Esophagus muscularis mucosa (tissue), 4 donors: ENCODE measurements around the gene IRAK2.
"Not testable (repeated sequence)": the region's sequence is repeated elsewhere in the genome, so short reads cannot be mapped to it uniquely, and the experiment has no call there.

ENCODE experiments used
- EP300 ChIP-seq: sonication (generic); formaldehyde crosslinking; IDR thresholded peaks from one replicate; pipeline ENCODE4 v1.6.1; 2017; ENCODE audit warnings: antibody characterized with exemption
- POLR2A ChIP-seq: fragments of 450-650 bp; IDR thresholded peaks from one replicate; pipeline ENCODE4 v1.6.1; 2017; ENCODE audit warnings: antibody characterized with exemption, moderate library complexity, mild to moderate bottlenecking, low read depth
- POLR2AphosphoS5 ChIP-seq, 2 donors: sonication (generic); formaldehyde crosslinking; IDR thresholded peaks; one replicate each; pipeline ENCODE4 v1.6.1; 2017; ENCODE audit warnings: antibody characterized with exemption in 2 of 2
- TF ChIP-seq, protein P1 (sequence below), 3 experiments: fragments of 200-600 bp in 2 of 3; fragments of 450-650 bp in 1 of 3; sonication (generic) in 2 of 3; IDR thresholded peaks; one replicate each; pipeline ENCODE4 v1.5.1; 2017 to 2019; ENCODE audit warnings: antibody characterized with exemption in 3 of 3, mild to moderate bottlenecking in 2 of 3, moderate library complexity in 1 of 3

DNA sequence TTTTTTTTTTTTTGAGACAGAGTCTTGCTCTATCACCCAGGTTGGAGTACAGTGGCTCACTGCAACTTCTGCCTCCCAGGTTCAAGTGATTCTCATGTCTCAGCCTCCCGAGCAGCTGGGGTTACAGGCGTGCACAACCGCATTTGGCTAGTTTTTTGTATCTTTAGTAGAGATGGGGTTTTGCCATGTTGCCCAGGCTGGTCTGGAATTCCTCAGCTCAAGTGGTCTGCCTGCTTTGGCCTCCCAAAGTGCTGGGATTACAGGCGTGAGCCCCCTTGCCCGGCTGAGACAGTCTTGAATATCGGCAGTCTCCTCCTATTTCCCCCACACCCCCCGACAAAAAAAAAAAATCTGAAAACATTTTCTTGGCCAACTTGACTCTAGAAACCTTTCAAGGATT, 102.2 kb downstream of the IRAK2 start:
- TF ChIP-seq, protein P1, sequence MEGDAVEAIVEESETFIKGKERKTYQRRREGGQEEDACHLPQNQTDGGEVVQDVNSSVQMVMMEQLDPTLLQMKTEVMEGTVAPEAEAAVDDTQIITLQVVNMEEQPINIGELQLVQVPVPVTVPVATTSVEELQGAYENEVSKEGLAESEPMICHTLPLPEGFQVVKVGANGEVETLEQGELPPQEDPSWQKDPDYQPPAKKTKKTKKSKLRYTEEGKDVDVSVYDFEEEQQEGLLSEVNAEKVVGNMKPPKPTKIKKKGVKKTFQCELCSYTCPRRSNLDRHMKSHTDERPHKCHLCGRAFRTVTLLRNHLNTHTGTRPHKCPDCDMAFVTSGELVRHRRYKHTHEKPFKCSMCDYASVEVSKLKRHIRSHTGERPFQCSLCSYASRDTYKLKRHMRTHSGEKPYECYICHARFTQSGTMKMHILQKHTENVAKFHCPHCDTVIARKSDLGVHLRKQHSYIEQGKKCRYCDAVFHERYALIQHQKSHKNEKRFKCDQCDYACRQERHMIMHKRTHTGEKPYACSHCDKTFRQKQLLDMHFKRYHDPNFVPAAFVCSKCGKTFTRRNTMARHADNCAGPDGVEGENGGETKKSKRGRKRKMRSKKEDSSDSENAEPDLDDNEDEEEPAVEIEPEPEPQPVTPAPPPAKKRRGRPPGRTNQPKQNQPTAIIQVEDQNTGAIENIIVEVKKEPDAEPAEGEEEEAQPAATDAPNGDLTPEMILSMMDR (IDR thresholded peaks at IDR 0.05): not testable (repeated sequence)
- TF ChIP-seq POLR2A; EP300; POLR2AphosphoS5 (IDR thresholded peaks at IDR 0.05): not testable (repeated sequence)
